Panc1 (cell line): ENCODE data around the gene ARHGAP6. TPM values are rescaled to one million over a fixed set of nuclear protein-coding genes. Genes with fewer than 3 reads are reported as not detected.

ENCODE experiments used
- ATAC-seq: fragments of 200-7000 bp; cut with Tn5 transposase; 2 replicates; pipeline ENCODE4 v1.9.1; 2020; ENCODE audit warnings: mild to moderate bottlenecking, moderate library complexity
- BruUV-seq: library from RNA; stranded (reverse); fragments of 400-500 nt; replicated peaks from 2 replicates; lab custom pipeline; 2021; lab: Mats Ljungman, UMichigan
- CTCF ChIA-PET: fragments of 300-600 bp; sonication (Branson Sonifier 250); formaldehyde crosslinking; loops from one replicate; lab custom pipeline; 2022; ENCODE audit warnings: antibody characterized with exemption; lab: Charles Lee
- POLR2A ChIA-PET: fragments of 300-600 bp; sonication (Branson Sonifier 250); formaldehyde crosslinking; loops from one replicate; lab custom pipeline; 2022; ENCODE audit warnings: antibody characterized with exemption; lab: Charles Lee
- DNase-seq: peaks from one replicate; pipeline ENCODE4 v3.0.0-alpha.2; 2010; ENCODE audit warnings: low read depth, low spot score
- H3K27ac ChIP-seq: 2 replicates; pipeline ENCODE4 v1.5.1; 2011; ENCODE audit warnings: mild to moderate bottlenecking, low read length, inconsistent platforms
- H3K27me3 ChIP-seq: fragments of 200-500 bp; sonication (Bioruptor generic); 2 replicates; pipeline ENCODE4 v1.6.0; 2014; ENCODE audit warnings: low read length, inconsistent platforms; ENCODE audit not compliant: control insufficient read depth, insufficient read depth
- H3K36me3 ChIP-seq: fragments of 200-500 bp; sonication (Bioruptor generic); 2 replicates; pipeline ENCODE4 v1.5.1; 2014; ENCODE audit warnings: inconsistent platforms, mild to moderate bottlenecking, low read length, moderate library complexity; ENCODE audit not compliant: control insufficient read depth, insufficient read depth
- H3K4me1 ChIP-seq: 2 replicates; pipeline ENCODE4 v1.5.1; 2011; ENCODE audit warnings: inconsistent platforms, mild to moderate bottlenecking, low read length, moderate library complexity; ENCODE audit not compliant: control insufficient read depth, insufficient read depth
- H3K4me3 ChIP-seq, 2 experiments: 2 replicates each; pipeline ENCODE4 v1.5.1; 2011 to 2012; ENCODE audit warnings: low read depth in 2 of 2, low read length in 2 of 2, mild to moderate bottlenecking in 2 of 2, inconsistent platforms in 1 of 2, moderate library complexity in 1 of 2
- H3K9me3 ChIP-seq: fragments of 200-500 bp; sonication (Bioruptor generic); 2 replicates; pipeline ENCODE4 v1.5.1; 2014; ENCODE audit warnings: low read depth, mild to moderate bottlenecking, inconsistent platforms, low read length, moderate library complexity; ENCODE audit not compliant: control insufficient read depth, insufficient read depth
- CTCF ChIP-seq: fragments of 450-650 bp; IDR thresholded peaks from 2 replicates; pipeline ENCODE4 v1.5.1; 2017; ENCODE audit warnings: mild to moderate bottlenecking
- POLR2AphosphoS5 ChIP-seq: IDR thresholded peaks from 2 replicates; pipeline ENCODE4 v1.6.1; 2012; ENCODE audit warnings: mild to moderate bottlenecking, low read depth, low read length, moderate library complexity
- REST ChIP-seq, 2 experiments: IDR thresholded peaks; 2 replicates each; pipeline ENCODE4 v1.6.1; 2011 to 2012; ENCODE audit warnings: low read depth in 2 of 2, control low read depth in 1 of 2, low read length in 1 of 2, mild to moderate bottlenecking in 1 of 2, moderate library complexity in 1 of 2; ENCODE audit not compliant: insufficient read depth in 1 of 2
- SIN3A ChIP-seq: IDR thresholded peaks from 2 replicates; pipeline ENCODE4 v1.6.1; 2012; ENCODE audit warnings: low read depth, mild to moderate bottlenecking, low read length, moderate library complexity, borderline replicate concordance; ENCODE audit not compliant: insufficient read depth
- TCF7L2 ChIP-seq: IDR thresholded peaks from 2 replicates; pipeline ENCODE4 v1.6.1; 2011; ENCODE audit warnings: mild to moderate bottlenecking, low read depth, low read length, inconsistent platforms
- in situ Hi-C: cut with HindIII; loops from 2 replicates; pipeline ENCODE4 v1.10.0; 2016; ENCODE audit warnings: low sequenced_read_pairs, low pct_unique_long_range_greater_than_20kb
- intact Hi-C: fragments of 100-400 bp; cut with micrococcal nuclease; formaldehyde crosslinking; loops from one replicate; pipeline ENCODE4 v1.10.0; 2022; ENCODE audit not compliant: unreplicated experiment
- total RNA-seq: library from RNA; stranded (reverse); gene quantifications from one replicate; pipeline ENCODE4 v1.2.1, GENCODE V29; 2021; ENCODE audit not compliant: unreplicated experiment

ARHGAP6 gene
- total RNA-seq, 1 experiment from 2014 or later, result 0.13 TPM

- no peaks in the 10 kb centered on the region for H3K9me3 ChIP-seq
- POLR2A ChIA-PET, result no interaction called here
- TF ChIP-seq POLR2AphosphoS5, result no peak
- no peak for TF ChIP-seq TCF7L2
- no peak for TF ChIP-seq SIN3A
- intact Hi-C loops, result loop anchor here (10.0 kb wide), 1 partner anchor 477 kb away; no protein-coding TSS in a partner anchor
- H3K27me3 ChIP-seq, result no peaks in the 10 kb centered on the region
- no peaks in the 10 kb centered on the region for H3K36me3 ChIP-seq
- peak overlapping the region; percentile 67 to 77 for H3K4me3 ChIP-seq
- TSS peak; percentile 61 for BruUV-seq
- H3K4me1 ChIP-seq, result no peaks in the 10 kb centered on the region
- CTCF ChIA-PET, result no interaction called here
- DNase-seq (no peak), ATAC-seq (no peak)
- in situ Hi-C loops, result no loop called here
- peak overlapping the region; percentile 72 for H3K27ac ChIP-seq
Measured at GRCh38 chrX:11111947-11112346, 553.8 kb downstream of the ARHGAP6 start.

GRCh38 chrX:11111037-11111851 is 554.5 kb downstream of the ARHGAP6 start, which contains the start of gene HCCS:
HCCS (plus strand) TSS chrX:11111332; CDS start chrX:11112061, 729 bp downstream.
- in situ Hi-C loops, result no loop called here
- CTCF ChIA-PET, result no interaction called here
- Histone ChIP-seq H3K27me3 (no peaks in the 10 kb centered on the region), H3K9me3 (no peaks in the 10 kb centered on the region), H3K4me1 (no peaks in the 10 kb centered on the region), H3K4me3 (peak within 1 kb of the TSS; percentile 67 to 77), H3K36me3 (no peaks in the 10 kb centered on the region), H3K27ac (peak within 1 kb of the TSS; percentile 72)
- intact Hi-C loops, result loop anchor here (10.0 kb wide), 1 partner anchor 476 kb away; no protein-coding TSS in a partner anchor
- POLR2A ChIA-PET, result interaction anchor here (0.6 kb wide), 1 partner anchor 19 kb away, joined by 3 read pairs; no protein-coding TSS in a partner anchor
- no TSS peak for BruUV-seq
- DNase-seq (no peak), ATAC-seq (peak; percentile 99)
- TF ChIP-seq POLR2AphosphoS5 (no peak; the same call in 1 of the 2 replicates), CTCF (no peak), TCF7L2 (no peak), SIN3A (no peak), REST (IDR thresholded peaks at IDR 0.05; ENCODE audit: insufficient read depth in 1 of 2, low read depth in 2 of 2, low read length in 1 of 2) (no peak)
